Breast epithelium (tissue), 3 donors: ENCODE measurements around the gene CENPE.

Source experiments
- CTCF ChIP-seq, 3 donors: fragments of 450-650 bp; IDR thresholded peaks; one replicate each; pipeline ENCODE4 v1.5.1; 2016 to 2017; ENCODE audit warnings: antibody characterized with exemption in 3 of 3, mild to moderate bottlenecking in 3 of 3, moderate library complexity in 3 of 3
- POLR2A ChIP-seq: fragments of 450-650 bp; IDR thresholded peaks from one replicate; pipeline ENCODE4 v1.6.1; 2016; ENCODE audit warnings: antibody characterized with exemption, mild to moderate bottlenecking, moderate library complexity
- POLR2AphosphoS5 ChIP-seq, 3 donors: sonication (generic); formaldehyde crosslinking; IDR thresholded peaks; one replicate each; pipeline ENCODE4 v1.6.1; 2017; ENCODE audit warnings: antibody characterized with exemption in 3 of 3

GRCh38 chr4:103092245-103092644 is 105.9 kb downstream of the CENPE start:
- TF ChIP-seq POLR2A (no peak), CTCF (IDR thresholded peaks at IDR 0.05) (no peak), POLR2AphosphoS5 (IDR thresholded peaks at IDR 0.05) (no peak)
